ENCODE results near the gene NET1.
"Not testable (repeated sequence)": the region's sequence is repeated elsewhere in the genome, so short reads cannot be mapped to it uniquely, and the experiment has no call there.

Gene NET1

GRCh38 chr10:5461914-5462840, 49.8 kb downstream of the NET1 start:
- DNase-seq (ENCODE audit: low read depth in 1 of 2, low spot score in 1 of 2): no peak

GRCh38 chr10:5462841-5463293, 50.5 kb downstream of the NET1 start:
- DNase-seq (ENCODE audit: low read depth in 1 of 2, low spot score in 1 of 2): no peak

- DNase-seq (ENCODE audit: low read depth in 1 of 2, low spot score in 1 of 2): no peak
These were observed 52.2 kb downstream of the NET1 start for GRCh38 chr10:5464546-5464945.

- no peak for DNase-seq (ENCODE audit: low read depth in 1 of 2, low spot score in 1 of 2)
These were observed 53.7 kb downstream of the NET1 start for GRCh38 chr10:5465976-5466450.

GRCh38 chr10:5466451-5467206, 54.3 kb downstream of the NET1 start:
- DNase-seq (ENCODE audit: low read depth in 1 of 2, low spot score in 1 of 2): no peak

- no peak for DNase-seq (ENCODE audit: low read depth in 1 of 2, low spot score in 1 of 2)
These were observed 54.8 kb downstream of the NET1 start for GRCh38 chr10:5467207-5467535.

- no peak for DNase-seq (ENCODE audit: low read depth in 1 of 2, low spot score in 1 of 2)
These were observed 55.4 kb downstream of the NET1 start for GRCh38 chr10:5467634-5468255.

GRCh38 chr10:5468262-5469106, 56.1 kb downstream of the NET1 start:
- DNase-seq (ENCODE audit: low read depth in 1 of 2, low spot score in 1 of 2): no peak

GRCh38 chr10:5469353-5470061, 57.1 kb downstream of the NET1 start:
- DNase-seq (ENCODE audit: low read depth in 1 of 2, low spot score in 1 of 2): no peak

- no peak for DNase-seq (ENCODE audit: low read depth in 1 of 2, low spot score in 1 of 2)
These were observed 57.9 kb downstream of the NET1 start for GRCh38 chr10:5470062-5470751.

GRCh38 chr10:5474642-5475041, 62.3 kb downstream of the NET1 start:
- not testable (repeated sequence) for DNase-seq (ENCODE audit: low read depth in 1 of 2, low spot score in 1 of 2)

GRCh38 chr10:5475088-5475487, 62.7 kb downstream of the NET1 start:
- DNase-seq (ENCODE audit: low read depth in 1 of 2, low spot score in 1 of 2): not testable (repeated sequence)

- not testable (repeated sequence) for DNase-seq (ENCODE audit: low read depth in 1 of 2, low spot score in 1 of 2)
These were observed 63.8 kb downstream of the NET1 start for GRCh38 chr10:5475974-5476807.

GRCh38 chr10:5476918-5477525, 64.7 kb downstream of the NET1 start:
- DNase-seq (ENCODE audit: low read depth in 1 of 2, low spot score in 1 of 2): no peak

GRCh38 chr10:5477948-5478693, 65.8 kb downstream of the NET1 start:
- no peak for DNase-seq (ENCODE audit: low read depth in 1 of 2, low spot score in 1 of 2)

GRCh38 chr10:5478694-5479305, 66.4 kb downstream of the NET1 start:
- DNase-seq (ENCODE audit: low read depth in 1 of 2, low spot score in 1 of 2): no peak
